GM21619 (cell line): ENCODE data around the gene RASAL2.

Source experiments
- ATAC-seq: cut with Tn5 transposase; IDR thresholded peaks from one replicate; pipeline ENCODE4 v1.9.1; 2021; ENCODE audit not compliant: unreplicated experiment

Gene RASAL2

GRCh38 chr1:178418284-178418955, 324.5 kb downstream of the RASAL2 start:
- peak; percentile 83 for ATAC-seq

GRCh38 chr1:178434360-178434759, 340.5 kb downstream of the RASAL2 start:
- ATAC-seq, result no peak

- no peak for ATAC-seq
These were observed 341.1 kb downstream of the RASAL2 start for GRCh38 chr1:178434899-178435435.

- ATAC-seq, result no peak
These were observed 343.0 kb downstream of the RASAL2 start for GRCh38 chr1:178436899-178437298.

GRCh38 chr1:178438432-178438831, 344.5 kb downstream of the RASAL2 start:
- no peak for ATAC-seq

GRCh38 chr1:178442925-178443324, 349.0 kb downstream of the RASAL2 start:
- no peak for ATAC-seq

- ATAC-seq, result no peak
These were observed 357.0 kb downstream of the RASAL2 start for GRCh38 chr1:178450871-178451270.

- ATAC-seq, result no peak
These were observed 357.6 kb downstream of the RASAL2 start for GRCh38 chr1:178451529-178451928.

GRCh38 chr1:178452013-178452412, 358.1 kb downstream of the RASAL2 start:
- no peak for ATAC-seq

- no peak for ATAC-seq
These were observed 362.6 kb downstream of the RASAL2 start for GRCh38 chr1:178456472-178456871.

GRCh38 chr1:178457651-178458050, 363.7 kb downstream of the RASAL2 start:
- no peak for ATAC-seq

GRCh38 chr1:178458203-178458602, 364.3 kb downstream of the RASAL2 start:
- ATAC-seq, result no peak

- no peak for ATAC-seq
These were observed 367.2 kb downstream of the RASAL2 start for GRCh38 chr1:178461104-178461503.

- no peak for ATAC-seq
These were observed 367.8 kb downstream of the RASAL2 start for GRCh38 chr1:178461701-178462100.

GRCh38 chr1:178464141-178464540, 370.2 kb downstream of the RASAL2 start:
- no peak for ATAC-seq

GRCh38 chr1:178464566-178464965, 370.7 kb downstream of the RASAL2 start:
- ATAC-seq, result no peak

GRCh38 chr1:178465011-178465410, 371.1 kb downstream of the RASAL2 start:
- ATAC-seq, result no peak

- ATAC-seq, result no peak
These were observed 373.9 kb downstream of the RASAL2 start for GRCh38 chr1:178467837-178468236.

GRCh38 chr1:178470411-178470960, 376.6 kb downstream of the RASAL2 start:
- no peak for ATAC-seq

GRCh38 chr1:178472531-178472930, 378.6 kb downstream of the RASAL2 start:
- ATAC-seq, result no peak

- ATAC-seq, result no peak
These were observed 383.5 kb downstream of the RASAL2 start for GRCh38 chr1:178477373-178477772.

GRCh38 chr1:178477841-178478240, 383.9 kb downstream of the RASAL2 start:
- ATAC-seq, result no peak
